GM19351 (cell line): ENCODE data around the gene CAPN11.

Source experiments
- ATAC-seq: cut with Tn5 transposase; IDR thresholded peaks from one replicate; pipeline ENCODE4 v1.9.1; 2021; ENCODE audit warnings: mild to moderate bottlenecking, moderate library complexity; ENCODE audit not compliant: unreplicated experiment

Gene CAPN11

GRCh38 chr6:44158770-44159228, at the start of gene CAPN11:
Gene CAPN11, plus strand, starts transcription at chr6:44158820. Its CDS starts 29 bp downstream, at chr6:44158849.
- ATAC-seq = no peak

GRCh38 chr6:44109212-44109611, 49.4 kb upstream of the CAPN11 start:
- ATAC-seq = no peak

GRCh38 chr6:44110005-44110676, 48.5 kb upstream of the CAPN11 start:
- ATAC-seq = no peak

GRCh38 chr6:44110966-44111365, 47.7 kb upstream of the CAPN11 start:
- ATAC-seq = no peak

GRCh38 chr6:44111434-44112417, 46.9 kb upstream of the CAPN11 start:
- ATAC-seq = no peak

GRCh38 chr6:44113414-44113813, 45.2 kb upstream of the CAPN11 start:
- no peak for ATAC-seq

- ATAC-seq = no peak
These were observed 42.8 kb upstream of the CAPN11 start for GRCh38 chr6:44115866-44116265.

GRCh38 chr6:44116641-44117382, 41.8 kb upstream of the CAPN11 start:
- no peak for ATAC-seq

- no peak for ATAC-seq
These were observed 41.1 kb upstream of the CAPN11 start for GRCh38 chr6:44117397-44118128.

- ATAC-seq = no peak
These were observed 38.8 kb upstream of the CAPN11 start for GRCh38 chr6:44119704-44120262.

- ATAC-seq = no peak
These were observed 37.8 kb upstream of the CAPN11 start for GRCh38 chr6:44120692-44121443.

- ATAC-seq = no peak
These were observed 35.8 kb upstream of the CAPN11 start for GRCh38 chr6:44122801-44123200.

- ATAC-seq = no peak
These were observed 35.1 kb upstream of the CAPN11 start for GRCh38 chr6:44123544-44123943.

GRCh38 chr6:44126320-44127149, 32.1 kb upstream of the CAPN11 start:
- ATAC-seq = peak; percentile 36

- ATAC-seq = peak; percentile 67
These were observed 31.2 kb upstream of the CAPN11 start, which contains the start of the genes MRPL14 and TMEM63B for GRCh38 chr6:44127186-44128019. Gene MRPL14, minus strand, starts transcription at chr6:44127452. Its CDS starts 10,841 bp downstream, at chr6:44116611. Gene TMEM63B, plus strand, starts transcription at chr6:44127554. Its CDS starts 7,031 bp downstream, at chr6:44134585.

GRCh38 chr6:44128020-44128917, 30.4 kb upstream of the CAPN11 start:
- ATAC-seq = peak; percentile 43
